HG02610 (cell line): ENCODE measurements around the gene IL20RB.
A peak's percentile ranks its signal among the peaks of the same experiment; 100 is the strongest.
"Not testable (repeated sequence)": the region's sequence is repeated elsewhere in the genome, so short reads cannot be mapped to it uniquely, and the experiment has no call there.

ENCODE experiments used
- ATAC-seq: cut with Tn5 transposase; IDR thresholded peaks from one replicate; pipeline ENCODE4 v1.9.1; 2021; ENCODE audit warnings: mild to moderate bottlenecking, moderate library complexity; ENCODE audit not compliant: unreplicated experiment

The IL20RB gene

GRCh38 chr3:136982520-136983138, 24.8 kb downstream of the IL20RB start:
- no peak for ATAC-seq

GRCh38 chr3:136984837-136985236, 27.1 kb downstream of the IL20RB start:
- no peak for ATAC-seq

GRCh38 chr3:136987398-136987980, 29.7 kb downstream of the IL20RB start:
- not testable (repeated sequence) for ATAC-seq

GRCh38 chr3:136988651-136989050, 30.9 kb downstream of the IL20RB start:
- no peak for ATAC-seq

GRCh38 chr3:136989781-136990524, 32.2 kb downstream of the IL20RB start:
- ATAC-seq, result no peak

- ATAC-seq, result no peak
These were observed 33.0 kb downstream of the IL20RB start for GRCh38 chr3:136990826-136991225.

- no peak for ATAC-seq
These were observed 34.3 kb downstream of the IL20RB start for GRCh38 chr3:136992115-136992514.

- no peak for ATAC-seq
These were observed 37.2 kb downstream of the IL20RB start for GRCh38 chr3:136994772-136995516.

- ATAC-seq, result no peak
These were observed 37.9 kb downstream of the IL20RB start for GRCh38 chr3:136995652-136996051.

- no peak for ATAC-seq
These were observed 42.3 kb downstream of the IL20RB start for GRCh38 chr3:137000039-137000438.

- not testable (repeated sequence) for ATAC-seq
These were observed 49.6 kb downstream of the IL20RB start for GRCh38 chr3:137007376-137007775.

- ATAC-seq, result no peak
These were observed 50.3 kb downstream of the IL20RB start for GRCh38 chr3:137008131-137008530.

- no peak for ATAC-seq
These were observed 51.2 kb downstream of the IL20RB start for GRCh38 chr3:137008976-137009375.

GRCh38 chr3:137010137-137010536, 52.4 kb downstream of the IL20RB start:
- no peak for ATAC-seq

GRCh38 chr3:137011153-137011552, 53.4 kb downstream of the IL20RB start:
- no peak for ATAC-seq

GRCh38 chr3:137012097-137012501, 54.3 kb downstream of the IL20RB start:
- ATAC-seq, result no peak

- ATAC-seq, result peak; percentile 77
These were observed 56.3 kb downstream of the IL20RB start for GRCh38 chr3:137013951-137014688.

GRCh38 chr3:137017316-137017715, 59.5 kb downstream of the IL20RB start:
- not testable (repeated sequence) for ATAC-seq

GRCh38 chr3:137020315-137020714, 62.5 kb downstream of the IL20RB start:
- no peak for ATAC-seq

GRCh38 chr3:137020888-137021287, 63.1 kb downstream of the IL20RB start:
- ATAC-seq, result no peak

- no peak for ATAC-seq
These were observed 66.6 kb downstream of the IL20RB start for GRCh38 chr3:137024348-137024747.
